Transverse colon (tissue), 4 donors: ENCODE measurements around the gene TM4SF5.

Source experiments
- CTCF ChIP-seq, 5 experiments: fragments of 200-600 bp in 3 of 5; fragments of 450-650 bp in 2 of 5; sonication (generic) in 3 of 5; IDR thresholded peaks; 1 replicate in 2 of 5; 2 replicates in 3 of 5; pipeline ENCODE4 v1.5.1; 2016 to 2017; ENCODE audit warnings: antibody characterized with exemption in 5 of 5, inconsistent platforms in 3 of 5, mild to moderate bottlenecking in 2 of 5, moderate library complexity in 1 of 5
- EP300 ChIP-seq: sonication (generic); formaldehyde crosslinking; IDR thresholded peaks from one replicate; pipeline ENCODE4 v1.6.1; 2017; ENCODE audit warnings: antibody characterized with exemption, low read depth
- POLR2A ChIP-seq: fragments of 450-650 bp; IDR thresholded peaks from one replicate; pipeline ENCODE4 v1.6.1; 2016; ENCODE audit warnings: antibody characterized with exemption, mild to moderate bottlenecking, moderate library complexity
- POLR2AphosphoS5 ChIP-seq, 3 donors: sonication (generic); formaldehyde crosslinking; IDR thresholded peaks; one replicate each; pipeline ENCODE4 v1.6.1; 2016; ENCODE audit warnings: antibody characterized with exemption in 3 of 3

- no peak for TF ChIP-seq POLR2A
- TF ChIP-seq CTCF (IDR thresholded peaks at IDR 0.05): no peak
- no peak for TF ChIP-seq POLR2AphosphoS5 (IDR thresholded peaks at IDR 0.05)
- TF ChIP-seq EP300: no peak
Observed at GRCh38 chr17:4795168-4795567, 23.5 kb downstream of the TM4SF5 start.
